HG02571 (cell line): Measurements from ENCODE around the gene GOLGA2.

Experiments used
- ATAC-seq: cut with Tn5 transposase; IDR thresholded peaks from one replicate; pipeline ENCODE4 v1.9.1; 2021; ENCODE audit warnings: mild to moderate bottlenecking, moderate library complexity; ENCODE audit not compliant: unreplicated experiment

Gene GOLGA2

GRCh38 chr9:128216781-128217553, 58.8 kb downstream of the GOLGA2 start:
- ATAC-seq, result no peak

- no peak for ATAC-seq
Observed at GRCh38 chr9:128215491-128216409, 60.1 kb downstream of the GOLGA2 start.

GRCh38 chr9:128214571-128215490, 61.0 kb downstream of the GOLGA2 start:
- ATAC-seq, result no peak

- ATAC-seq, result no peak
Observed at GRCh38 chr9:128213746-128214497, 61.9 kb downstream of the GOLGA2 start.

- no peak for ATAC-seq
Observed at GRCh38 chr9:128211981-128212281, 63.9 kb downstream of the GOLGA2 start.

GRCh38 chr9:128211186-128211980, 64.4 kb downstream of the GOLGA2 start:
- no peak for ATAC-seq

- no peak for ATAC-seq
Observed at GRCh38 chr9:128208946-128209669, 66.7 kb downstream of the GOLGA2 start.

- ATAC-seq, result no peak
Observed at GRCh38 chr9:128208386-128208785, 67.4 kb downstream of the GOLGA2 start.

- ATAC-seq, result no peak
Observed at GRCh38 chr9:128206916-128207910, 68.6 kb downstream of the GOLGA2 start.

- no peak for ATAC-seq
Observed at GRCh38 chr9:128206484-128206883, 69.3 kb downstream of the GOLGA2 start.
